Measurements from ENCODE around the gene ATF2. TPM values are rescaled to one million over a fixed set of nuclear protein-coding genes. Genes with fewer than 3 reads are reported as not detected.

Gene ATF2
- total and polyA plus RNA-seq, 9 of the 15 experiments (the other 6 are each of a cell fraction or from before 2014, with no cell fraction given), result 24.2 to 111 (median 45.9) TPM

GRCh38 chr2:175170659-175171304 lies 2.8 kb upstream of the ATF2 start (continued):
- TF ChIP-seq PBX2 (CRISPR knock-in tag; IDR thresholded peaks at IDR 0.05; ENCODE audit: low read depth) (no peak), PBX2 (tag; conservative IDR thresholded peaks at IDR 0.05; ENCODE audit: low read depth) (0 out of 2 replicates have a peak, but pooled peaks have one; percentile 9), STAG1 (CRISPR knock-in tag; IDR thresholded peaks at IDR 0.05; ENCODE audit: borderline replicate concordance) (no peak), CC2D1A (IDR thresholded peaks at IDR 0.05) (0 out of 2 replicates have a peak, but pooled peaks have one; percentile 18), NKRF (IDR thresholded peaks at IDR 0.05; ENCODE audit: borderline replicate concordance) (0 out of 2 replicates have a peak, but pooled peaks have one; percentile 23), SLC30A9 (CRISPR knock-in tag; IDR thresholded peaks at IDR 0.05) (no peak), CREB3L1 (IDR thresholded peaks at IDR 0.05; ENCODE audit: borderline replicate concordance, low read depth) (no peak), ZNF79 (CRISPR knock-in tag; IDR thresholded peaks at IDR 0.05; ENCODE audit: low read depth) (0 out of 2 replicates have a peak, but pooled peaks have one; percentile 20), MAX (CRISPR knock-in tag; IDR thresholded peaks at IDR 0.05) (no peak), POLR2A (conservative IDR thresholded peaks at IDR 0.05) (peak; percentile 48; the same call in 1 of the 2 replicates), HMGXB4 (CRISPR knock-in tag; IDR thresholded peaks at IDR 0.05) (no peak), ZNF780A (CRISPR knock-in tag; IDR thresholded peaks at IDR 0.05) (no peak), RCOR1 (IDR thresholded peaks at IDR 0.05; ENCODE audit: borderline replicate concordance in 1 of 2, low read depth in 2 of 2, low read length in 2 of 2) (peak in 1 of 2 experiments; percentile 61; a peak in 1 of 4 replicates), ZNF277 (CRISPR knock-in tag; IDR thresholded peaks at IDR 0.05; ENCODE audit: borderline replicate concordance) (no peak), E2F5 (CRISPR knock-in tag; IDR thresholded peaks at IDR 0.05) (no peak), HDAC1 (IDR thresholded peaks at IDR 0.05) (peak in 1 of 2 experiments; percentile 57; a peak in 2 of 4 replicates), CBFA2T3 (IDR thresholded peaks at IDR 0.05) (peak; percentile 13; the same call in 1 of the 2 replicates)
